HEK293 (cell line): ENCODE measurements around the gene CLEC16A.

ENCODE experiments used
- CTCF ChIA-PET: fragments of 350-600 bp; formaldehyde crosslinking; extraction: SDS; loops from one replicate; lab custom pipeline; 2021; ENCODE audit warnings: antibody characterized with exemption; lab: Yijun Ruan, JAX
- POLR2A ChIA-PET: fragments of 300-600 bp; formaldehyde crosslinking; extraction: SDS; loops from one replicate; lab custom pipeline; 2020; ENCODE audit warnings: antibody characterized with exemption, inconsistent platforms; lab: Yijun Ruan, JAX
- H3K27ac ChIP-seq: fragments of 200-500 bp; sonication (Bioruptor generic); 2 replicates; pipeline ENCODE4 v1.5.1; 2014; ENCODE audit warnings: low read depth, low read length, control low read depth, inconsistent platforms; ENCODE audit errors: extremely low read depth
- H3K36me3 ChIP-seq, 2 experiments: fragments of 200-500 bp in 1 of 2; sonication (Bioruptor generic) in 1 of 2; 1 replicate in 1 of 2; 2 replicates in 1 of 2; pipeline ENCODE4 v1.5.1; 2014 to 2017; ENCODE audit warnings: inconsistent platforms in 2 of 2, low read length in 2 of 2; ENCODE audit not compliant: control insufficient read depth in 2 of 2, insufficient read depth in 1 of 2
- H3K4me1 ChIP-seq: fragments of 200-500 bp; sonication (Bioruptor generic); 2 replicates; pipeline ENCODE4 v1.5.1; 2014; ENCODE audit warnings: mild to moderate bottlenecking, low read length, inconsistent platforms; ENCODE audit not compliant: control insufficient read depth, insufficient read depth
- H3K4me3 ChIP-seq: 2 replicates; pipeline ENCODE4 v1.5.1; 2011; ENCODE audit warnings: low read depth, mild to moderate bottlenecking, control low read depth, low read length, moderate library complexity
- H3K9me3 ChIP-seq: fragments of 200-500 bp; sonication (Bioruptor generic); 2 replicates; pipeline ENCODE4 v1.5.1; 2014; ENCODE audit warnings: low read depth, low read length, inconsistent platforms; ENCODE audit not compliant: control insufficient read depth, insufficient read depth
- KLF7 ChIP-seq: fragments of 450-650 bp; formaldehyde crosslinking; IDR thresholded peaks from 2 replicates; pipeline ENCODE4 v1.5.1; 2016; ENCODE audit warnings: missing biosample characterization, missing genetic modification characterization, borderline replicate concordance
- PRDM6 ChIP-seq: fragments of 450-650 bp; formaldehyde crosslinking; IDR thresholded peaks from 2 replicates; pipeline ENCODE4 v1.5.1; 2017; ENCODE audit warnings: missing biosample characterization, missing genetic modification characterization
- ZBTB17 ChIP-seq: fragments of 450-650 bp; formaldehyde crosslinking; IDR thresholded peaks from 2 replicates; pipeline ENCODE4 v1.5.1; 2016; ENCODE audit warnings: missing biosample characterization, missing genetic modification characterization
- ZBTB6 ChIP-seq: fragments of 450-650 bp; formaldehyde crosslinking; IDR thresholded peaks from 2 replicates; pipeline ENCODE4 v1.5.1; 2017; ENCODE audit warnings: missing biosample characterization, missing genetic modification characterization
- ZFP37 ChIP-seq: fragments of 450-650 bp; formaldehyde crosslinking; IDR thresholded peaks from 2 replicates; pipeline ENCODE4 v1.5.1; 2016; ENCODE audit warnings: missing biosample characterization, missing genetic modification characterization
- ZIC2 ChIP-seq: fragments of 450-650 bp; formaldehyde crosslinking; IDR thresholded peaks from 2 replicates; pipeline ENCODE4 v1.5.1; 2016; ENCODE audit warnings: missing biosample characterization, missing genetic modification characterization
- ZNF146 ChIP-seq: fragments of 450-650 bp; formaldehyde crosslinking; IDR thresholded peaks from 2 replicates; pipeline ENCODE4 v1.5.1; 2016; ENCODE audit warnings: missing biosample characterization, missing genetic modification characterization
- ZNF16 ChIP-seq: fragments of 450-650 bp; formaldehyde crosslinking; IDR thresholded peaks from 2 replicates; pipeline ENCODE4 v1.5.1; 2016; ENCODE audit warnings: low read depth, missing biosample characterization, missing genetic modification characterization
- ZNF433 ChIP-seq: fragments of 450-650 bp; formaldehyde crosslinking; IDR thresholded peaks from 2 replicates; pipeline ENCODE4 v1.5.1; 2016; ENCODE audit warnings: missing biosample characterization, missing genetic modification characterization, low read depth
- ZNF560 ChIP-seq: fragments of 450-650 bp; formaldehyde crosslinking; IDR thresholded peaks from 2 replicates; pipeline ENCODE4 v1.5.1; 2017; ENCODE audit warnings: missing biosample characterization, missing genetic modification characterization, borderline replicate concordance
- ZNF580 ChIP-seq: fragments of 450-650 bp; formaldehyde crosslinking; IDR thresholded peaks from 2 replicates; pipeline ENCODE4 v1.5.1; 2016; ENCODE audit warnings: missing biosample characterization, missing genetic modification characterization
- ZNF596 ChIP-seq: fragments of 450-650 bp; IDR thresholded peaks from 2 replicates; pipeline ENCODE4 v1.5.0; 2018; ENCODE audit warnings: missing biosample characterization, mild to moderate bottlenecking, missing genetic modification characterization, moderate library complexity
- ZNF624 ChIP-seq: fragments of 450-650 bp; formaldehyde crosslinking; IDR thresholded peaks from 2 replicates; pipeline ENCODE4 v1.5.1; 2017; ENCODE audit warnings: missing biosample characterization, missing genetic modification characterization
- ZNF768 ChIP-seq: fragments of 450-650 bp; formaldehyde crosslinking; IDR thresholded peaks from 2 replicates; pipeline ENCODE4 v1.5.1; 2018; ENCODE audit warnings: missing biosample characterization, mild to moderate bottlenecking, missing genetic modification characterization
- ZNF777 ChIP-seq: fragments of 450-650 bp; formaldehyde crosslinking; IDR thresholded peaks from 2 replicates; pipeline ENCODE4 v1.5.1; 2017; ENCODE audit warnings: missing biosample characterization, missing genetic modification characterization, borderline replicate concordance
- TF ChIP-seq, protein P1 (sequence below): fragments of 450-650 bp; formaldehyde crosslinking; IDR thresholded peaks from 2 replicates; pipeline ENCODE4 v1.5.1; 2017; ENCODE audit warnings: missing biosample characterization, missing genetic modification characterization
- TF ChIP-seq, protein P2 (sequence below): fragments of 450-650 bp; formaldehyde crosslinking; conservative IDR thresholded peaks from 2 replicates; pipeline ENCODE4 v1.5.1; 2016; ENCODE audit warnings: low read depth, missing biosample characterization, missing genetic modification characterization

CLEC16A gene

GRCh38 chr16:11149011-11149616 lies 204.8 kb downstream of the CLEC16A start:
- ChIA-PET POLR2A (interaction anchor here (0.6 kb wide), 1 partner anchor 12 kb away, joined by 3 read pairs; no protein-coding TSS in a partner anchor), CTCF (interaction anchor here (0.8 to 1.5 kb wide), 2 partner anchors 9 to 170 kb away, joined by 3 to 4 read pairs; no protein-coding TSS in a partner anchor)
- Histone ChIP-seq H3K4me1 (no peaks in the 10 kb centered on the region), H3K36me3 (no peaks in the 10 kb centered on the region), H3K4me3 (no peak overlapping the region), H3K27ac (no peak overlapping the region), H3K9me3 (no peaks in the 10 kb centered on the region)
- TF ChIP-seq, protein P1, sequence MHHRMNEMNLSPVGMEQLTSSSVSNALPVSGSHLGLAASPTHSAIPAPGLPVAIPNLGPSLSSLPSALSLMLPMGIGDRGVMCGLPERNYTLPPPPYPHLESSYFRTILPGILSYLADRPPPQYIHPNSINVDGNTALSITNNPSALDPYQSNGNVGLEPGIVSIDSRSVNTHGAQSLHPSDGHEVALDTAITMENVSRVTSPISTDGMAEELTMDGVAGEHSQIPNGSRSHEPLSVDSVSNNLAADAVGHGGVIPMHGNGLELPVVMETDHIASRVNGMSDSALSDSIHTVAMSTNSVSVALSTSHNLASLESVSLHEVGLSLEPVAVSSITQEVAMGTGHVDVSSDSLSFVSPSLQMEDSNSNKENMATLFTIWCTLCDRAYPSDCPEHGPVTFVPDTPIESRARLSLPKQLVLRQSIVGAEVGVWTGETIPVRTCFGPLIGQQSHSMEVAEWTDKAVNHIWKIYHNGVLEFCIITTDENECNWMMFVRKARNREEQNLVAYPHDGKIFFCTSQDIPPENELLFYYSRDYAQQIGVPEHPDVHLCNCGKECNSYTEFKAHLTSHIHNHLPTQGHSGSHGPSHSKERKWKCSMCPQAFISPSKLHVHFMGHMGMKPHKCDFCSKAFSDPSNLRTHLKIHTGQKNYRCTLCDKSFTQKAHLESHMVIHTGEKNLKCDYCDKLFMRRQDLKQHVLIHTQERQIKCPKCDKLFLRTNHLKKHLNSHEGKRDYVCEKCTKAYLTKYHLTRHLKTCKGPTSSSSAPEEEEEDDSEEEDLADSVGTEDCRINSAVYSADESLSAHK (tag by site-specific recombination): no peak
- TF ChIP-seq ZIC2 (tag by site-specific recombination) (0 out of 2 replicates have a peak, but pooled peaks have one; percentile 20), ZNF596 (no peak)

DNA sequence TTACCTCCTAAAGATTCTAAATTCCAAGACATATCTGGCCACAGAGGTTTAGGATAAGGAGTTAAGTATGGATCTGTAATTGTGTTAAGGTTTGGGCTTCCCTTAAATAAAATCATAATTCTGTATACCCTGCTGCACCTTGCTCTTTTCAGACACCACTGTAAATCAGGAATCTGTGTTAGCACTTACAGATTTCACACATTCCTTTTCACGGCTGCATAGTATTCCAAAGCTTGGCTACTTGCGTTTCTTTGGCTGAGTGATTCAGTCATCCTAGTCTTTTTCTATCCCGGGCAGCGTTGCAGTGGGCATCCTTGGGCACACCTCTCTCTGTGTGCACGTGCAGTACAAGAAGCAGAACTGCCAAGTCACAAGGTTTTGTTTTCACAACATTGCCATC lies 205.8 kb downstream of the CLEC16A start:
- ChIA-PET CTCF (interaction anchor here (1.5 kb wide), 1 partner anchor 8 kb away, joined by 4 read pairs; no protein-coding TSS in a partner anchor), POLR2A (no interaction called here)
- TF ChIP-seq ZNF560 (no peak), ZBTB17 (tag by site-specific recombination) (no peak), ZNF146 (peak; percentile 94), ZNF580 (tag by site-specific recombination) (0 out of 2 replicates have a peak, but pooled peaks have one; percentile 26)
- no peak overlapping the region for H3K4me3 ChIP-seq
- H3K36me3 ChIP-seq: no peaks in the 10 kb centered on the region
- H3K4me1 ChIP-seq: no peaks in the 10 kb centered on the region
- H3K27ac ChIP-seq: no peak overlapping the region
- no peaks in the 10 kb centered on the region for H3K9me3 ChIP-seq

- no peaks in the 10 kb centered on the region for H3K9me3 ChIP-seq
- H3K36me3 ChIP-seq: no peaks in the 10 kb centered on the region
- no peak overlapping the region for H3K4me3 ChIP-seq
- no peak overlapping the region for H3K27ac ChIP-seq
- no peaks in the 10 kb centered on the region for H3K4me1 ChIP-seq
- CTCF ChIA-PET: interaction anchor here (1.1 kb wide), 1 partner anchor 104 kb away, joined by 3 read pairs; no protein-coding TSS in a partner anchor
- POLR2A ChIA-PET: no interaction called here
- TF ChIP-seq ZNF433 (no peak), ZBTB6 (tag by site-specific recombination) (no peak), ZFP37 (no peak), ZNF16 (no peak), PRDM6 (no peak), ZNF777 (no peak), KLF7 (no peak), ZNF768 (tag by site-specific recombination) (no peak), ZNF624 (no peak)
- TF ChIP-seq, protein P2, sequence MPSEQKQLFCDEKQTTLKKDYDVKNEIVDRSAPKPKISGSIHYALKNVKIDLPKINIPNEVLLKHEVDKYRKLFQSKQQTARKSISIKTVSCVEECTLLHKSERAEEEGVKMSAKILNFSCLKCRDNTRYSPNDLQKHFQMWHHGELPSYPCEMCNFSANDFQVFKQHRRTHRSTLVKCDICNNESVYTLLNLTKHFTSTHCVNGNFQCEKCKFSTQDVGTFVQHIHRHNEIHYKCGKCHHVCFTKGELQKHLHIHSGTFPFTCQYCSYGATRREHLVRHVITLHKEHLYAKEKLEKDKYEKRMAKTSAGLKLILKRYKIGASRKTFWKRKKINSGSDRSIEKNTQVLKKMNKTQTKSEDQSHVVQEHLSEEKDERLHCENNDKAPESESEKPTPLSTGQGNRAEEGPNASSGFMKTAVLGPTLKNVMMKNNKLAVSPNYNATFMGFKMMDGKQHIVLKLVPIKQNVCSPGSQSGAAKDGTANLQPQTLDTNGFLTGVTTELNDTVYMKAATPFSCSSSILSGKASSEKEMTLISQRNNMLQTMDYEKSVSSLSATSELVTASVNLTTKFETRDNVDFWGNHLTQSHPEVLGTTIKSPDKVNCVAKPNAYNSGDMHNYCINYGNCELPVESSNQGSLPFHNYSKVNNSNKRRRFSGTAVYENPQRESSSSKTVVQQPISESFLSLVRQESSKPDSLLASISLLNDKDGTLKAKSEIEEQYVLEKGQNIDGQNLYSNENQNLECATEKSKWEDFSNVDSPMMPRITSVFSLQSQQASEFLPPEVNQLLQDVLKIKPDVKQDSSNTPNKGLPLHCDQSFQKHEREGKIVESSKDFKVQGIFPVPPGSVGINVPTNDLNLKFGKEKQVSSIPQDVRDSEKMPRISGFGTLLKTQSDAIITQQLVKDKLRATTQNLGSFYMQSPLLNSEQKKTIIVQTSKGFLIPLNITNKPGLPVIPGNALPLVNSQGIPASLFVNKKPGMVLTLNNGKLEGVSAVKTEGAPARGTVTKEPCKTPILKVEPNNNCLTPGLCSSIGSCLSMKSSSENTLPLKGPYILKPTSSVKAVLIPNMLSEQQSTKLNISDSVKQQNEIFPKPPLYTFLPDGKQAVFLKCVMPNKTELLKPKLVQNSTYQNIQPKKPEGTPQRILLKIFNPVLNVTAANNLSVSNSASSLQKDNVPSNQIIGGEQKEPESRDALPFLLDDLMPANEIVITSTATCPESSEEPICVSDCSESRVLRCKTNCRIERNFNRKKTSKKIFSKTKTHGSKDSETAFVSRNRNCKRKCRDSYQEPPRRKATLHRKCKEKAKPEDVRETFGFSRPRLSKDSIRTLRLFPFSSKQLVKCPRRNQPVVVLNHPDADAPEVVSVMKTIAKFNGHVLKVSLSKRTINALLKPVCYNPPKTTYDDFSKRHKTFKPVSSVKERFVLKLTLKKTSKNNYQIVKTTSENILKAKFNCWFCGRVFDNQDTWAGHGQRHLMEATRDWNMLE (tag by site-specific recombination): no peak
Measured at GRCh38 chr16:11151156-11151884, 207.0 kb downstream of the CLEC16A start.
